Brain microvascular endothelial cell (primary cell): ENCODE data around the gene MLPH.

Experiments used
- DNase-seq: peaks from one replicate; pipeline ENCODE4 v3.0.0-alpha.2; 2020
- H3K27ac ChIP-seq: fragments of 250-450 bp; sonication (Bioruptor Pico); 2 replicates; pipeline ENCODE4 v1.5.1; 2020; ENCODE audit warnings: mild to moderate bottlenecking, moderate library complexity
- H3K27me3 ChIP-seq: fragments of 250-450 bp; sonication (Bioruptor Pico); replicated peaks from 2 replicates; pipeline ENCODE4 v1.5.1; 2020; ENCODE audit warnings: mild to moderate bottlenecking
- H3K36me3 ChIP-seq: fragments of 250-450 bp; sonication (Bioruptor Pico); replicated peaks from 2 replicates; pipeline ENCODE4 v1.5.1; 2020; ENCODE audit warnings: mild to moderate bottlenecking
- H3K4me3 ChIP-seq: 2 replicates; pipeline ENCODE4 v1.5.1; 2011; ENCODE audit warnings: low read depth, mild to moderate bottlenecking, control low read depth, low read length, moderate library complexity
- in situ Hi-C: cut with HindIII; loops from 2 replicates; pipeline ENCODE4 v1.10.0; 2017; ENCODE audit warnings: low sequenced_read_pairs, low pct_ligation_motif_present
- TF ChIP-seq, protein P1 (sequence below): IDR thresholded peaks from 2 replicates; pipeline ENCODE4 v1.5.1; 2011; ENCODE audit warnings: low read depth, mild to moderate bottlenecking, moderate library complexity, low read length, control low read depth, inconsistent platforms; ENCODE audit errors: missing control alignments

MLPH gene

DNA sequence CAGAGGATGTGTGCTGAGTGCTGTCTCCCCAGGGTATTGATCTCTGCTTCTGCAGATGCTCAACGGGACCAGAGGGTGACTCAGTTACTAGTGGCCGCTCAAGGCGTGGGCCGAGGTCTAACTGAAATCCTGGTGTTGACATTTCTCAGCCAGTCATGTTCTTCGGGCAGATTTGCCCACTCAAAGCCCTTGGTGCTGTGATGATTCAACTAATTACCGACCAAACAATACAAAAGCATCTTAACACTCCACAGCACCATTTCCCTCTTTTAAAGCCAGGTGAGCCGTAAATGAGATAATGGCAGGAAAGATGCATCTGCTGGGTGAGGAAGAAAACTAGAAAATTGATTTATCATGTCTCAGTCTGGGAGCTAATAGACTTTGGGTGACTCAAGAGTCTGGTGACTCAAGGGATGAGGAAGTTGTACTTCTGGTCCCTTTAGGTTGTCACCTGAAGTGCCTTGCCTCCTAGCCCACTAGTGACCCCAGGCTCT, 46.7 kb downstream of the MLPH start:
- TF ChIP-seq, protein P1, sequence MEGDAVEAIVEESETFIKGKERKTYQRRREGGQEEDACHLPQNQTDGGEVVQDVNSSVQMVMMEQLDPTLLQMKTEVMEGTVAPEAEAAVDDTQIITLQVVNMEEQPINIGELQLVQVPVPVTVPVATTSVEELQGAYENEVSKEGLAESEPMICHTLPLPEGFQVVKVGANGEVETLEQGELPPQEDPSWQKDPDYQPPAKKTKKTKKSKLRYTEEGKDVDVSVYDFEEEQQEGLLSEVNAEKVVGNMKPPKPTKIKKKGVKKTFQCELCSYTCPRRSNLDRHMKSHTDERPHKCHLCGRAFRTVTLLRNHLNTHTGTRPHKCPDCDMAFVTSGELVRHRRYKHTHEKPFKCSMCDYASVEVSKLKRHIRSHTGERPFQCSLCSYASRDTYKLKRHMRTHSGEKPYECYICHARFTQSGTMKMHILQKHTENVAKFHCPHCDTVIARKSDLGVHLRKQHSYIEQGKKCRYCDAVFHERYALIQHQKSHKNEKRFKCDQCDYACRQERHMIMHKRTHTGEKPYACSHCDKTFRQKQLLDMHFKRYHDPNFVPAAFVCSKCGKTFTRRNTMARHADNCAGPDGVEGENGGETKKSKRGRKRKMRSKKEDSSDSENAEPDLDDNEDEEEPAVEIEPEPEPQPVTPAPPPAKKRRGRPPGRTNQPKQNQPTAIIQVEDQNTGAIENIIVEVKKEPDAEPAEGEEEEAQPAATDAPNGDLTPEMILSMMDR: no peak
- no peak overlapping the region for H3K4me3 ChIP-seq
- in situ Hi-C loops: no loop called here
- peak; percentile 64 for DNase-seq
- peaks cover 77% of the 10 kb centered on the region for H3K36me3 ChIP-seq
- H3K27me3 ChIP-seq: no peaks in the 10 kb centered on the region
- peak overlapping the region; percentile 29 for H3K27ac ChIP-seq

DNA sequence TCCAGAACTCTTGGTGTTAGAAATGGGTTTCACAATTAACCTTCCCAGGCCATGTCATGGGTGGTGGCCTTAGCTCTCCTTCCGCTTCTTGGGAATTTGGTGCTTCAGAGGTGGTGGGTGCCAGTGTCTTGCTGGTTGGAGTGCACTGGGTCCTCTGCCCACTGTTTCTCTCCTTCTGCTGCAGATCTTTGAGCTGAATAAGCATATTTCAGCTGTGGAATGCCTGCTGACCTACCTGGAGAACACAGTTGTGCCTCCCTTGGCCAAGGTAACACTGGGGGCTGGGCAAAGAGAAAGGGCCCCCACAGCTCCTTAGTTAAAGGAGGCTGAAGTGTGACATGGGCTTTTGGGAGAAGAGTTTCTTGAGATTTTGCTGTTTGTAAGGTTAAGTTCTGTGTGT, 47.3 kb downstream of the MLPH start:
- no peak for DNase-seq
- H3K27ac ChIP-seq: peak overlapping the region; percentile 29
- H3K36me3 ChIP-seq: peaks cover 72% of the 10 kb centered on the region
- in situ Hi-C loops: no loop called here
- TF ChIP-seq, protein P1: no peak
- no peak overlapping the region for H3K4me3 ChIP-seq
- H3K27me3 ChIP-seq: no peaks in the 10 kb centered on the region

DNA sequence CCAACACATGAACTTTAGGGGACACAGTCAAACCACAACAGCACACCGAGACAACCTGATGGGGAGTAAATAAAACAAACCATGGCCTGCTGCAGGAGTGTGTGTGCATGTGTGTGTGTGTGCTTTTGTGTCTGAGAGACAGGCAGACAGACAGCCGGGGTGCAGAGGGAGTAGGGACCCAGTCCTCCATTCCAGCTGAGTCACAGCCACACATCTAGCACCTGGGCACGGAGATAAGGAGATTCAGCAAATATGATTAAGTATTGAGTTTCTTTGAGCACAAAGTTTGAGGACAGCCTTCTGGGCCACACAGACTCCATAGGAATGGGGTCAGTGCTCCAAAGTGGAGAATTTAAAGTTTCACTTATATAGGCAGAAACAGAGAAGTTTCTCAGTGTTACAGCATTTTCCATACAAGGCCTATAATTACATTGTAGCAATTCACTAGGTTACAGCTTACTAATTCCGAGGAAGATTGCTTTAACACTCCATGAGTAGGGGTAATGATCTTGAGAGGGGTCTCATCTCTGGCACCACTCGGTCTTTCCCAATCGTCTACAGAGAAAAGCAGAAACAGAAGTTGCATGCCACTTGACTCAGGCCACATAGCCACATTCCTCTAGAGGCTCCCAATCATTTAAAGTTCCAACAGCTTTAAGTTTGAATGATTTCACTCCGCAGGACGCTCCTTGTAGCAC, 48.5 kb downstream of the MLPH start:
- TF ChIP-seq, protein P1: no peak
- H3K27me3 ChIP-seq: no peaks in the 10 kb centered on the region
- H3K36me3 ChIP-seq: peaks cover 63% of the 10 kb centered on the region
- in situ Hi-C loops: no loop called here
- H3K27ac ChIP-seq: no peak overlapping the region
- H3K4me3 ChIP-seq: no peak overlapping the region
- DNase-seq: no peak

DNA sequence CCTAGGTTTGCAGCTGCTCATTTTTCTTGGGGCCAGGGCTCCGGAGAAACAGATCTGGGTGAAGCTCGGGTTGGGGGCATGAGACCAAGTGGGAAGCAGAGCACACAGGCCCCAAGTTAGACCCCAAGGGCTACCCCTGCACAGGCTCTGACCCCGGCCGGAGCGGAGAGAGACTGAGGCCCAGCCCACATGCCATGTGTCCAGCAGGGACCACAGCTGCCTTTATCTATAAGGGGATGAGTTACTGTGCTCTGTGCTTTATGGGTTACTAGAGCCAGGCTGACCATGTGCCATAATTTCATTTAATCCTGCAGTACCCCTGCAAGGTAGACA, 49.0 kb downstream of the MLPH start:
- in situ Hi-C loops: no loop called here
- Histone ChIP-seq H3K36me3 (peaks cover 63% of the 10 kb centered on the region), H3K27me3 (no peaks in the 10 kb centered on the region), H3K4me3 (no peak overlapping the region), H3K27ac (no peak overlapping the region)
- no peak for DNase-seq
- TF ChIP-seq, protein P1: no peak

DNA sequence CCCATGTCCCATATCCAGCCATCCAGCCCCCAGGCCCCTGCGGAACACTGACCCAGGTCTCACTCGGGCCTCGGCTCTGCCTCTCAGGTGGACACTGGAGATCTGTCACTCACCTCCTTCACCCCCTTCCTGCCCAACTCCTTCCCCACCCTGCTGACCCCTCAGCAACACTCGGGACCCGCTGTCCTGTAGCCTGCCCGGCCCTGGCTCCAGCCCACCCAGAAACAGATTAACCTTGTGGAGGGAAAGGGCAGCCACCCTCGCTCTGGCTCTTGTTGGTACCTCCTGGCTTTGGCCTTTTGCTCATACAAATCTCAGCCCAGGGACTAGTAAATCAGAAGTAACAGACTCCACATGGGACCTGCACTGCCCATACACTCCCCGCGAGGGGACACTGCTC, 49.6 kb downstream of the MLPH start:
- Histone ChIP-seq H3K27me3 (no peaks in the 10 kb centered on the region), H3K27ac (no peak overlapping the region), H3K4me3 (no peak overlapping the region), H3K36me3 (peaks cover 65% of the 10 kb centered on the region)
- no peak for DNase-seq
- TF ChIP-seq, protein P1: no peak
- in situ Hi-C loops: no loop called here
